T-helper 2 cell treated with Interferon-gamma antibody and Interleukin-4, amounts not matched to agents 5 μg/mL and 100 μg/mL, for 36 hours (primary cell): ENCODE results near the gene TRIM49D1.
"Not testable (repeated sequence)": the region's sequence is repeated elsewhere in the genome, so short reads cannot be mapped to it uniquely, and the experiment has no call there.

ENCODE experiments used
- DNase-seq: peaks from one replicate; pipeline ENCODE4 v3.0.0; 2021; ENCODE audit warnings: low spot score
- H3K27ac Mint-ChIP-seq: one replicate; pipeline ENCODE4 v1.8.0; 2021; ENCODE audit warnings: mild to moderate bottlenecking, mixed read lengths
- H3K27me3 Mint-ChIP-seq: one replicate; pipeline ENCODE4 v1.8.0; 2021; ENCODE audit warnings: low read depth, mixed read lengths
- H3K36me3 Mint-ChIP-seq: one replicate; pipeline ENCODE4 v1.8.0; 2021; ENCODE audit warnings: low read depth, mixed read lengths
- H3K4me1 Mint-ChIP-seq: one replicate; pipeline ENCODE4 v1.8.0; 2021; ENCODE audit warnings: low read depth, mixed read lengths
- H3K4me3 Mint-ChIP-seq: one replicate; pipeline ENCODE4 v1.8.0; 2022; ENCODE audit warnings: mild to moderate bottlenecking, moderate library complexity, mixed read lengths
- H3K9me3 Mint-ChIP-seq: one replicate; pipeline ENCODE4 v1.8.0; 2021; ENCODE audit warnings: mixed read lengths

TRIM49D1 gene, protein sequence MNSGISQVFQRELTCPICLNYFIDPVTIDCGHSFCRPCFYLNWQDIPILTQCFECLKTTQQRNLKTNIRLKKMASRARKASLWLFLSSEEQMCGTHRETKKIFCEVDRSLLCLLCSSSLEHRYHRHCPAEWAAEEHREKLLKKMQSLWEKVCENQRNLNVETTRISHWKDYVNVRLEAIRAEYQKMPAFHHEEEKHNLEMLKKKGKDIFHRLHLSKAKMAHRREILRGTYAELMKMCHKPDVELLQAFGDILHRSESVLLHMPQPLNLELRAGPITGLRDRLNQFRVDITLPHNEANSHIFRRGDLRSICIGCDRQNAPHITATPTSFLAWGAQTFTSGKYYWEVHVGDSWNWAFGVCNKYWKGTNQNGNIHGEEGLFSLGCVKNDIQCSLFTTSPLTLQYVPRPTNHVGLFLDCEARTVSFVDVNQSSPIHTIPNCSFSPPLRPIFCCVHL

DNA sequence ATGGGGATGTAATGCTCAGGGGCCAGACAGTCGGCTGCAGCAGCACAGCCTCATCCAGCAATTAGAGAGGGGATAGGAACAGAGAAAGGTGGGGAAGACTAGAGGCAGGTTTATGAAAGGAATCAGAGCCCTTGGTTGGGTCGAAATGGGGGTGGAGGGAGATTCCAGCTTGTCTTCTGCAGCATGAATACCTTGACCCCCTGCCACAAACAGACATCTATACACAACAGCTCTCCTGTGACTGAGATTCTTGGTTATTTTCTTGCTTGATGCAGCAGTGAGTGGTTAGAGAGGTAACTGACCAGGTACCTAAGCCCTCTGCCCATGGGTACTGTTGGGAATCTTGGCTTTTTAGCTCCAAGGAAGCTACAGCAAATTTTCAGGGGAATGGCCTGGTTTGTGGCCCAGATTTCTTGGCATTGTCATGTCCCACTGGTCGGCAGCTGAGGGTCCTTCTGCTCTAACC is at the start of gene TRIM49D1:
TSS of gene TRIM49D1 (minus strand) at position 51 of the 466 bp plus-strand sequence. CDS start 4,535 bp downstream, outside the sequence.
- no peaks in the 10 kb centered on the region for H3K27me3 Mint-ChIP-seq

DNA sequence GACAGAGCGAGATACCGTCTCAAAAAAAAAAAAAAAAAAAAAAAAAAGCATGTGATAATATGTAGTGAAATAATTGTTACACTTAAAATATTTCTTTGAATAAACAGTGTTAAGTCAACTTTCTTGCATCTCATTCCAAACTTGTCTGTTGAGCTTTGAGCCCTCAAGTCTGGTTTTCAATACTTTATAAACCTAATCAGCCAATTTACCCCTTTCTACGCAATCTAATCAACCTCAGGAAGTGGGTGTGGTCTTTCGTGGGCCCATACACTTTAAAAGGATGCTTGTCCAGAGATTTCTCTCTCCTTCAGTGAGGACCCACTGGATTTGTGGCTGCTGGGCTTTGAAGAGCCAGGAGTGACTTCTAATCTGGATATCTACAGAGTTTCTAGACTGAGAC is 43.7 kb upstream of the TRIM49D1 start, which contains the start of gene TRIM64:
TSS of gene TRIM64 (plus strand) at position 301 of the 400 bp plus-strand sequence. CDS start 2,467 bp downstream, outside the sequence.
- not testable (repeated sequence) for H3K27ac Mint-ChIP-seq, H3K36me3 Mint-ChIP-seq, H3K4me1 Mint-ChIP-seq, DNase-seq, H3K4me3 Mint-ChIP-seq, H3K9me3 Mint-ChIP-seq, H3K27me3 Mint-ChIP-seq

More for the DNA sequence above, at the start of gene TRIM49D1:
- no peak within 1 kb of the TSS for H3K27ac Mint-ChIP-seq
- DNase-seq: no peak
- H3K4me3 Mint-ChIP-seq: no peak within 1 kb of the TSS
- H3K4me1 Mint-ChIP-seq: no peaks in the 10 kb centered on the region
- no peaks in the 10 kb centered on the region for H3K36me3 Mint-ChIP-seq
- no peaks in the 10 kb centered on the region for H3K9me3 Mint-ChIP-seq

DNA sequence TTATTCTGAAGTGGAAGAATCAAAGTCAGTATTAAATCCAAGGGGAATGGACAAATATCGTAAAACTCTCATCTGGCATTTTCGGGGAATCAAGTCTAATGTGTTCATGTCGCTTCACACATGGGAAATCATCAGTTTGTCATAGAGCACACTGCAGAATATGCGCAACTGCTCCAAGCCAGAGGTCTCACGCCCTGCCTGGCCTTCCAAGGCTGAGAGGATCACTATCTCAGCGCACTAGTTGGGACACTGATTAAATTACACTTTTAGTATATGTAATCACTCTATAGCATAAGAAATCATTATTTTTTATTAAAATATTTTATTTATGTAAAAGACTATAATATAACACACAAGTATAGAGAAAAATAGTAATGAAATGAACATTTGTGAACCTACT is 38.8 kb upstream of the TRIM49D1 start:
- not testable (repeated sequence) for DNase-seq, H3K36me3 Mint-ChIP-seq, H3K4me1 Mint-ChIP-seq, H3K4me3 Mint-ChIP-seq, H3K27me3 Mint-ChIP-seq, H3K27ac Mint-ChIP-seq, H3K9me3 Mint-ChIP-seq

DNA sequence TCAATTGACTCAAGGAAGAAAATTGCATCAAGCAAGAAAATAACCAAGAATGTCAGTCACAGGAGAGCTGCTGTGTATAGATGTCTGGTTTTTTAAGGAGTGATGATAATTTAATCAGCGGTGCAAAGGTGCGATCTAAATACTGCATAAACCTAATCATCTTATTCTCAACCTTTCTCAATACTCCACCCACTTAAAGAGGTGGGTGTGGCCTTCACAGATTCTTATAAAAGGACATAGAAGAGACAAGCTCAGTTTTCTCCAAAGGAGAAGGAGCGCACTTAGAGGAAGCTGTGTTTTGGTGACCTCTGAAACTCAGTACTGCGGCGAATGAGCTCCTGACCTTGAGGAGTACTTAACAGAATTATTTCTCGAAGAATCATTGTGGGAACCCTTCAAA is 1.7 kb upstream of the TRIM49D1 start, which contains the start of gene TRIM49D2:
TSS of gene TRIM49D2 (plus strand) at position 301 of the 400 bp plus-strand sequence. CDS start 2,698 bp downstream, outside the sequence.
- H3K27me3 Mint-ChIP-seq, H3K9me3 Mint-ChIP-seq, H3K36me3 Mint-ChIP-seq: not testable (repeated sequence)

DNA sequence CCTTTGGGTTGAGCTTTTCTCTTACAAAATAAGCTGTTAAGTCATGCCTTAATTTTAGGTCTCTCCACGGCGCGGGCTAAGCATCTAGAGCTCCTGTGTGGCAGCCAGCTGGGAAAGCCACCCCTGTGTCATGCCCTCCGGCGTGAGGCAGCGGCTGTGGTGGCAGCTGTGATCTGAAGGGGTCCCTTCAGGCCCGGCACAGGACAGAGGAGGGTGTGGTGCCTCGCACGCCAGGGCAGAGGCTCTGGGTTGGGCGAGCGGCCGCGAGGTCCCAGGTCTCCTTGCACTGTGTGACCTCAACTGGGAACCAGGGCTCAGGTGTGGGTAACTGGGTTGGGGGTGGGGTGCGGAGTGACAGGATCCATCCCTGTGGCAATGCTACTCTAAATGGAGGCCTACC is 21.2 kb downstream of the TRIM49D1 start:
- not testable (repeated sequence) for H3K27ac Mint-ChIP-seq, DNase-seq, H3K9me3 Mint-ChIP-seq, H3K4me1 Mint-ChIP-seq, H3K36me3 Mint-ChIP-seq, H3K27me3 Mint-ChIP-seq, H3K4me3 Mint-ChIP-seq

More for the DNA sequence above, 1.7 kb upstream of the TRIM49D1 start, which contains the start of gene TRIM49D2:
- not testable (repeated sequence) for DNase-seq, H3K4me1 Mint-ChIP-seq, H3K27ac Mint-ChIP-seq, H3K4me3 Mint-ChIP-seq

DNA sequence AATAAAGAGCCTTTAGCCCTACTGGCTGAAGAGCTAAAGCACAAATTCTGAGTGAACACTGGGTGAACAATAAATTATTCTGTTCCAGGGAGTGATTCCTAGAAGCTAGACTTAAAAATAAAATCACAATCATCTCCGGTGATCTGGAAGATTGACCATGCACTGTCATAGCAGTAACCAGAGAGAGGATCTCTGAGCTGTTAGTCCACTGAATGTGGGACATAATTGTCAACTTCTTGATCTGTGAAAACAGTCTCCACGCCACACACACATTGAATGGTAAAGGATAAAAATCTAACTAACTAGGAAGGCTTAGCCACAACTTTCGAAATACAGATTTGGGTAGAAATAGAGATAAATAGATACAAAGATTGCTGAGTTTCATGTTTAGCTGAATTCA is 28.8 kb downstream of the TRIM49D1 start:
- H3K36me3 Mint-ChIP-seq, H3K4me1 Mint-ChIP-seq, DNase-seq, H3K27me3 Mint-ChIP-seq, H3K4me3 Mint-ChIP-seq, H3K9me3 Mint-ChIP-seq, H3K27ac Mint-ChIP-seq: not testable (repeated sequence)

DNA sequence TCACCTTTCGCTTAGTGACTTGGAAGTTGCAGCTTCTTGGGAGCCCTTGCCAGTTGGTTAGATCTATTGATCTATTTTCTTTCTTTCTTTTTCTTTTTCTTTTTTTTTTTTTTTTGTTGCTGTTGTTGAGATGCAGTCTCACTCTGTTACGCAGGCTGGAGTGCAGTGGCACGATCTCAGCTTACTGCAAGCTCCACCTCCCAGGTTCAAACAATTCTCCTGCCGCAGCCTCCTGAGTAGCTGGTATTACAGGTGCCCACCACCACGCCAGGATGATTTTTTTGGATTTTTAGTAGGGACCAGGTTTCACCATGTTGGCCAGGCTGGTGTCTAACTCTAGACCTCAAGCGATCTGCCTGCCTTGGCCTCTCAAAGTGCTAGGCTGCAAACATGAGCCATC is 44.5 kb downstream of the TRIM49D1 start:
- H3K4me3 Mint-ChIP-seq, H3K9me3 Mint-ChIP-seq, DNase-seq, H3K27ac Mint-ChIP-seq, H3K4me1 Mint-ChIP-seq, H3K27me3 Mint-ChIP-seq, H3K36me3 Mint-ChIP-seq: not testable (repeated sequence)

DNA sequence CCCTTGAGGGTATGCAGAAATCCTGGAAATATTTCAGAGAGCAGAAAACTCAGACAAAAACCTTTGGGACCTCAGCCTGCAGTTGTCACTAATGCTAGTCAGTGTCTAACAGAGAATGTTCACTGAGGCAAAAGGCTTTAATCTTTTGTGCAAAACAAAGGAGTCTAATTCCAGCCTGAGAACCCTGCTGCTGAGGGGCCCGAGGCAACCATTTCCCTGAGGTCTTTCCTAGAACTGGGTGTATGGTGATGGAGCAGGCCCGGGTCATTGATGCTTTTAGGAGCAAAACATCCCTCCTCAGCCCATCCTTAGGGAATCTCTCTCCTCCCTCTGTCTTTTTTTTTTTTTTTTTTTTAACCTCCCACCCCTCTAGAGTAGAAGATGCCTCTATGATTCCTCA is 49.5 kb downstream of the TRIM49D1 start:
- H3K4me1 Mint-ChIP-seq, H3K27me3 Mint-ChIP-seq, DNase-seq, H3K9me3 Mint-ChIP-seq, H3K36me3 Mint-ChIP-seq, H3K27ac Mint-ChIP-seq, H3K4me3 Mint-ChIP-seq: not testable (repeated sequence)

DNA sequence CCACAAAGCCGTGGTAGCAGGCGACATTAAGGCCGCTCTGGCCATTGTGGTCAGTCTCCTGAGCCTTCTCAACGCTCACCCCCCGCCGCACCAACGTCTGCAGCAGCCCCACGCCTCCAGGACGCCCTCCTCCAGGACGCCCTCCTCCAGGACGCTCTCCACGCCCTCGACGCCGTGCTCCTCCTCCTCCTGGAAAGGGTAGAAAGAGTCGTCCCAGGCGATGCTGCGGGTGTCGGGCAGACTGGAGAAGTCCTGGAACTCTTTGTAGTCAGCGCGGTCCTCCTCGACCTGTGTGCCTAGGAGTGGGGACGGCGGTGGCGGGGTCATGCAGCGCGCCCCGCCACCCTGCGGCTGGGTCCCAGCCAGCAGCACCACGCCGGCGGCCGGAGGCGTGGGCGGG is 56.8 kb downstream of the TRIM49D1 start:
- not testable (repeated sequence) for H3K36me3 Mint-ChIP-seq, DNase-seq, H3K27me3 Mint-ChIP-seq, H3K4me3 Mint-ChIP-seq, H3K9me3 Mint-ChIP-seq, H3K4me1 Mint-ChIP-seq, H3K27ac Mint-ChIP-seq

DNA sequence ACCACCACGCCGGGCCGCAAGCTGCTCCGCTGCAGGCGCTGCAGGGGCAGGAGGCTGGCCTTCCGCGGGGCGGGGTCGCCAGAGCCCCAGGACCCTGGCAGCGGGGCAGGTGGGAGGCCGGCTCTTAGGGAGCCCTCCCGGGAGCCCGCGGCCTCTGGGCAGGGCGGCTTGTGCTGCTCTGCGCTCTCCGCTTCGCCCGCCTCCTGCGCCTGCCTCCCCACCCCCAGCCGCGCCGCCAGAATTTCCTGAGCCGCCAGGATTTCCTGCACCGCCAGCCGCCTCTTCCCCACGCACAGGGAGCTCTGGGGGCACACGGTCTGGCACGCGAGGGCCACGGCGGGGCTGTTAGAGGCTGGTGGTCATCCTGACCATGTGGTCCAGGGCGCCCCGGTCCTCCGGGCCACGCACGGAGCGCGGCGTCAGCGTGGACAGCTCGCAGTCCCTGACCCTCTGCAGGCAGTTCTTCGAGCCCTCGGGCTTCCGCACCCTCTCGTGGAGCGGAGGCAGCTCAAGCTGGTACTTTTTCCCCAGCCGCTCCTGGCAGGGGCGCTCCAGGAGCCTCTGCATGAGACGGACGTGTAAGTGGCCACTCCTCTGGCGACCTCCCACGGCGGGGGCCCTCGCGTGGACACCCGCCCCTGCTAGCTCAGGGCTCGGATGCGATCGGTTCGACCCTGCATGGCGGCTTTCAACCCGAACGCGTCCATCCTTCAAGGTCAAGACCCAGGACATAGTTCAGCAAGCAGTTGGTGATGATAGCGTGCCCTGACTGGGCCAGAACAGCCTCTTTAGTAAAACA is 57.9 kb downstream of the TRIM49D1 start:
- H3K36me3 Mint-ChIP-seq, H3K27ac Mint-ChIP-seq, H3K27me3 Mint-ChIP-seq, H3K4me1 Mint-ChIP-seq, H3K9me3 Mint-ChIP-seq, H3K4me3 Mint-ChIP-seq, DNase-seq: not testable (repeated sequence)
